B cell (primary cell): ENCODE measurements around the gene ABHD6.

Experiments
- EZH2 ChIP-seq: IDR thresholded peaks from 2 replicates; pipeline ENCODE4 v1.6.1; 2012; ENCODE audit warnings: borderline replicate concordance, low read depth, mild to moderate bottlenecking, moderate library complexity, low read length; ENCODE audit not compliant: insufficient read depth, poor library complexity, severe bottlenecking
- TF ChIP-seq, protein P1 (sequence below): fragments of 200-600 bp; IDR thresholded peaks from one replicate; pipeline ENCODE4 v1.8.0; 2022; ENCODE audit warnings: antibody characterized with exemption, mild to moderate bottlenecking

DNA sequence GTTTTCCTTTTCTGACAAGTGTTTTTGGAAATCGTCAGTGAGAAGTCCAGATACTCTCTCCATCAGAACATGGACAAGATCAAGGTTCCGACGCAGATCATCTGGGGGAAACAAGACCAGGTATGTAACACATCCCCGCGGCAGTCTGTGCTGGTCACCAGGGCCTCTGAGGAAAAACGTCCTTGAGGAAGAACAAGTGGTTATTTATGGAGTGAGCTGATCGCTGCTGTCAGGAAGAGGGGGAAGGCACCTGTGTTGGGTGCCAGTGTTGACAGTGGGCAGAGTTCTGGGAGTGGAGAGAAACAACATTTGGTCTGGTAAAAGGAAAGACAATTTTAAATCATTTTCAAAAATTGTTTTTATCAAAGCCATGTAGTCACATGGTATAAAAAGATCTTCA, 47.7 kb downstream of the ABHD6 start:
- TF ChIP-seq, protein P1, sequence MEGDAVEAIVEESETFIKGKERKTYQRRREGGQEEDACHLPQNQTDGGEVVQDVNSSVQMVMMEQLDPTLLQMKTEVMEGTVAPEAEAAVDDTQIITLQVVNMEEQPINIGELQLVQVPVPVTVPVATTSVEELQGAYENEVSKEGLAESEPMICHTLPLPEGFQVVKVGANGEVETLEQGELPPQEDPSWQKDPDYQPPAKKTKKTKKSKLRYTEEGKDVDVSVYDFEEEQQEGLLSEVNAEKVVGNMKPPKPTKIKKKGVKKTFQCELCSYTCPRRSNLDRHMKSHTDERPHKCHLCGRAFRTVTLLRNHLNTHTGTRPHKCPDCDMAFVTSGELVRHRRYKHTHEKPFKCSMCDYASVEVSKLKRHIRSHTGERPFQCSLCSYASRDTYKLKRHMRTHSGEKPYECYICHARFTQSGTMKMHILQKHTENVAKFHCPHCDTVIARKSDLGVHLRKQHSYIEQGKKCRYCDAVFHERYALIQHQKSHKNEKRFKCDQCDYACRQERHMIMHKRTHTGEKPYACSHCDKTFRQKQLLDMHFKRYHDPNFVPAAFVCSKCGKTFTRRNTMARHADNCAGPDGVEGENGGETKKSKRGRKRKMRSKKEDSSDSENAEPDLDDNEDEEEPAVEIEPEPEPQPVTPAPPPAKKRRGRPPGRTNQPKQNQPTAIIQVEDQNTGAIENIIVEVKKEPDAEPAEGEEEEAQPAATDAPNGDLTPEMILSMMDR, result no peak
- no peak for TF ChIP-seq EZH2
